ENCODE data around the gene GUK1.
A peak's percentile ranks its signal among the peaks of the same experiment; 100 is the strongest.

Gene GUK1

GRCh38 chr1:228139931-228140723 lies at the start of gene GUK1:
GUK1 (plus strand) TSS chr1:228140279; CDS start chr1:228140303, 24 bp downstream.
- peak; percentile 100 for DNase-seq (ENCODE audit: low read depth)

GRCh38 chr1:228090613-228091081 lies 49.4 kb upstream of the GUK1 start:
- no peak for DNase-seq (ENCODE audit: low read depth)

- DNase-seq (ENCODE audit: low read depth), result no peak
These were observed 49.0 kb upstream of the GUK1 start for GRCh38 chr1:228091084-228091483.

GRCh38 chr1:228092342-228093049 lies 47.6 kb upstream of the GUK1 start:
- DNase-seq (ENCODE audit: low read depth), result no peak

GRCh38 chr1:228093050-228093906 lies 46.8 kb upstream of the GUK1 start:
- DNase-seq (ENCODE audit: low read depth), result no peak

- DNase-seq (ENCODE audit: low read depth), result no peak
These were observed 45.6 kb upstream of the GUK1 start for GRCh38 chr1:228094432-228095016.

- DNase-seq (ENCODE audit: low read depth), result no peak
These were observed 44.9 kb upstream of the GUK1 start for GRCh38 chr1:228095161-228095560.

GRCh38 chr1:228095938-228096337 lies 44.1 kb upstream of the GUK1 start:
- no peak for DNase-seq (ENCODE audit: low read depth)

- no peak for DNase-seq (ENCODE audit: low read depth)
These were observed 43.4 kb upstream of the GUK1 start for GRCh38 chr1:228096416-228097332.

GRCh38 chr1:228097333-228098081 lies 42.6 kb upstream of the GUK1 start:
- DNase-seq (ENCODE audit: low read depth), result no peak

GRCh38 chr1:228098323-228098931 lies 41.7 kb upstream of the GUK1 start:
- no peak for DNase-seq (ENCODE audit: low read depth)

- DNase-seq (ENCODE audit: low read depth), result no peak
These were observed 40.7 kb upstream of the GUK1 start for GRCh38 chr1:228099331-228099732.

- DNase-seq (ENCODE audit: low read depth), result no peak
These were observed 39.1 kb upstream of the GUK1 start for GRCh38 chr1:228100822-228101613.

- no peak for DNase-seq (ENCODE audit: low read depth)
These were observed 38.5 kb upstream of the GUK1 start for GRCh38 chr1:228101614-228101993.

- peak; percentile 61 for DNase-seq (ENCODE audit: low read depth)
These were observed 37.9 kb upstream of the GUK1 start for GRCh38 chr1:228101994-228102790.

GRCh38 chr1:228102791-228103620 lies 37.1 kb upstream of the GUK1 start, which contains the start of gene C1orf35:
C1orf35 (minus strand) TSS chr1:228103325; CDS start chr1:228103227, 98 bp downstream.
- DNase-seq (ENCODE audit: low read depth), result peak; percentile 88
